ENCODE measurements around the gene SLCO2B1. TPM values are rescaled to one million over a fixed set of nuclear protein-coding genes. Genes with fewer than 3 reads are reported as not detected.

The SLCO2B1 gene
- total RNA-seq, 2 donors from 2014 or later, result 9.5 to 24.6 TPM

DNA sequence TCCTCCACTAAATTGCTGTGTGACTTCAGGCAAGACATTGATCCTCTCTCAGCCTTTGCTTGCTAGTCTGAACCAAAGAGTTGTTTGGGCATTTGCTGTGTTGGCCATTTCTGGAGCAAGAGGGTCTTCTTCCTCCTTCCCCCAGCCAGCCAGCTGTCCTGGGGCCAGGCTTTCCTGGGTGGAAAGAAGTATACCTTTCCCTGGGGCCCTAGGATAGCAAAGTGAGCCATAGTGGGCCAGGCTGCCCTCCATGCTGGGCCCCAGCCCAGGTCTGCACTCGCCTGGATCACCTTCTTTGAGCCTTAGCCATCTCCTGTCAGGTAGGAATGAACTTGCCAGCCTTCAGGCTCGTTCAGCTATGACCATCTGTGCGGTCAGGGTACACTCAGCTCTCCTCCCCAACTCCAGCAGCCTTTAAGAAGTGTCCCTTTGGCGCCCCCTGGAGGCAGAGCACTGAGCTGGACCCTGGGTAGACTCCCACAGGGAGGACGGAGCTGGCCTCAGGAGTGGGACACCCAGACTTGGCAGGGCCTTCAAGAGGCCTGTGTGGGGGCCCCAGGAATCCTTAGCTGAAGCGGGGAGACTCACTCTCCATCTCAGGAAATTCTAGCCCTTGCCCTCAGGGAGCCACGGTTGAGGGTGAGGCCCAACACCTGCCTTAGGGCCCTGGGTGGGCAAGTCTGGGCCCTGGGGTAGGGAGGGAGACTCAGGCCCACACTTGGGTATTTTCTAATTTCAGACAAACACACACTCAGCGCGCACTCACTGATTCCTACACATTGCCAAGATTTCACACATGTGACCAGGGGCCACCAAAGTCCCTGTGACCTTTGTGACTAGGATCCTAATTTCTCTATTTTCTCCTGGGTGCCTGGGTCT lies 54.0 kb downstream of the SLCO2B1 start:
- TF ChIP-seq, protein P1, sequence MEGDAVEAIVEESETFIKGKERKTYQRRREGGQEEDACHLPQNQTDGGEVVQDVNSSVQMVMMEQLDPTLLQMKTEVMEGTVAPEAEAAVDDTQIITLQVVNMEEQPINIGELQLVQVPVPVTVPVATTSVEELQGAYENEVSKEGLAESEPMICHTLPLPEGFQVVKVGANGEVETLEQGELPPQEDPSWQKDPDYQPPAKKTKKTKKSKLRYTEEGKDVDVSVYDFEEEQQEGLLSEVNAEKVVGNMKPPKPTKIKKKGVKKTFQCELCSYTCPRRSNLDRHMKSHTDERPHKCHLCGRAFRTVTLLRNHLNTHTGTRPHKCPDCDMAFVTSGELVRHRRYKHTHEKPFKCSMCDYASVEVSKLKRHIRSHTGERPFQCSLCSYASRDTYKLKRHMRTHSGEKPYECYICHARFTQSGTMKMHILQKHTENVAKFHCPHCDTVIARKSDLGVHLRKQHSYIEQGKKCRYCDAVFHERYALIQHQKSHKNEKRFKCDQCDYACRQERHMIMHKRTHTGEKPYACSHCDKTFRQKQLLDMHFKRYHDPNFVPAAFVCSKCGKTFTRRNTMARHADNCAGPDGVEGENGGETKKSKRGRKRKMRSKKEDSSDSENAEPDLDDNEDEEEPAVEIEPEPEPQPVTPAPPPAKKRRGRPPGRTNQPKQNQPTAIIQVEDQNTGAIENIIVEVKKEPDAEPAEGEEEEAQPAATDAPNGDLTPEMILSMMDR (IDR thresholded peaks at IDR 0.05), result peak; percentile 78 to 94
- Histone ChIP-seq H3K4me1 (peaks cover 0 to 6% of the 10 kb centered on the region in 2 donors), H3K27ac (no peak overlapping the region), H3K4me3 (no peak overlapping the region), H3K9me3 (no peaks in the 10 kb centered on the region), H3K36me3 (no peaks in the 10 kb centered on the region), H3K27me3 (no peaks in the 10 kb centered on the region)
- DNase-seq (ENCODE audit: low spot score), result peak; percentile 92

DNA sequence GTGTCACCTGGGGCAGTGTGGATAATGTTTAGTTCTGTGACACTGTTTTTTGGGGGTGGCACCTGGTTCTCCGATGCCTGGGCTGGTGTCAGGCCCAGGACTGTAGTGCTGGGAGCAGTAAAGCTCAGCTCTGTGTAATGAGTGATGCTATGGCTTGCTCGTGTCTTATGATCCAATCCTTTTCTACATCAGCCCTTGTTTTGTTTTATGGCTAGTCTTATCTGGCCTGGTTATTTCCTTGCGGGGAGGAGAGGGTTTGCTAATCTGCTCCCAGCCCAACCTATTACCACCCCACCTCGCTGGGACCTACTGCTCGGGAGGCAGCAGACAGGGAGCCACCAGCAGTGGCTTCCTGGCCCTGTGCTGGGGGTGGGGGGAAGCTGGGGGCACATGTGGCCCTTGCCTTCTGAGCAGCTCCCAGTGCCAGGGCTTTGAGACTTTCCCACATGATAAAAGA lies 54.7 kb downstream of the SLCO2B1 start:
- DNase-seq (ENCODE audit: low spot score), result no peak
- H3K27me3 ChIP-seq, result no peaks in the 10 kb centered on the region
- TF ChIP-seq, protein P1 (IDR thresholded peaks at IDR 0.05), result no peak
- H3K36me3 ChIP-seq, result no peaks in the 10 kb centered on the region
- H3K27ac ChIP-seq, result no peak overlapping the region
- H3K4me1 ChIP-seq, result no peaks in the 10 kb centered on the region
- no peak overlapping the region for H3K4me3 ChIP-seq
- no peaks in the 10 kb centered on the region for H3K9me3 ChIP-seq

DNA sequence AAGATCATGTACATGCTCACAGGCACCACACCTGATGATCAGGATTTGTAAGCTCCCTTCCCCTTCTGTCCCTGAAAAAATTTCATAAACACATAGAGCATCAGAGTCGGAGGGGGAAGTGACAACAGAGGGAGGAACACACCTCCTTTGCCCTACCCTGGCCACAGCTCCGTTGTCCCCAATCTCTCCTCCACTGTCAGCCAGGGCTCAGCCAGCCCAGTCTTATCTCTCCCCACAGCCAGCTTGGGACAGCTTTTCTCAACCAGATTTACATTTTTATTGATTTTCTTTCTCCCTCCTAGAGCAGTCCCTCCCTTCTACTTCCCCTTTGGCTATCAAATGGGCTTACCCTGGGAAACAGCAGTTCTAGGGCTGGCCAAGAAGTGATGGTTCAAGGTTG lies 57.5 kb downstream of the SLCO2B1 start:
- Histone ChIP-seq H3K9me3 (no peaks in the 10 kb centered on the region), H3K4me1 (no peaks in the 10 kb centered on the region), H3K36me3 (no peaks in the 10 kb centered on the region), H3K4me3 (no peak overlapping the region), H3K27me3 (no peaks in the 10 kb centered on the region), H3K27ac (no peak overlapping the region)
- no peak for DNase-seq (ENCODE audit: low spot score)
- TF ChIP-seq, protein P1 (IDR thresholded peaks at IDR 0.05), result no peak

DNA sequence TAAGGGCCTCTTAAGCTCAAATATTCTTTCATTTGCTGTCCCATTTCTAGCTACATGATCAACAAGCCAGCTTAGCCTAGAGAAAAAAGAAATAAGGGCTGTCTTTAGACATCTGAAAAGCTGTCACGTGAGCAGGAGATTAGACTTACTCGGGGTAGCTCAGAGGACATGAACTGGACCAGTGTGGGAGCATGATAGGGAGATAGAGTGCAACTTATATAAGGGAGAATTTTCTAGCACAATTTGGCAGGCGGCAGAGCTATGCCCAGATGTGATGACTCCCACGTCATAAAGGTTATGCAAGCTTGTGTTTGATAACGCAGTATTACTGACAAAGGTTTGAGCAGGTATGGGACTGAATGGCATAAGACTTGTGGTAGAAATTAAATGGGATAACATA lies 61.5 kb downstream of the SLCO2B1 start:
- Histone ChIP-seq H3K27me3 (peaks cover 0 to 4% of the 10 kb centered on the region in 2 donors), H3K9me3 (no peaks in the 10 kb centered on the region), H3K4me3 (no peak overlapping the region), H3K27ac (no peak overlapping the region), H3K36me3 (no peaks in the 10 kb centered on the region), H3K4me1 (no peaks in the 10 kb centered on the region)
- TF ChIP-seq, protein P1 (IDR thresholded peaks at IDR 0.05), result no peak
- no peak for DNase-seq (ENCODE audit: low spot score)

DNA sequence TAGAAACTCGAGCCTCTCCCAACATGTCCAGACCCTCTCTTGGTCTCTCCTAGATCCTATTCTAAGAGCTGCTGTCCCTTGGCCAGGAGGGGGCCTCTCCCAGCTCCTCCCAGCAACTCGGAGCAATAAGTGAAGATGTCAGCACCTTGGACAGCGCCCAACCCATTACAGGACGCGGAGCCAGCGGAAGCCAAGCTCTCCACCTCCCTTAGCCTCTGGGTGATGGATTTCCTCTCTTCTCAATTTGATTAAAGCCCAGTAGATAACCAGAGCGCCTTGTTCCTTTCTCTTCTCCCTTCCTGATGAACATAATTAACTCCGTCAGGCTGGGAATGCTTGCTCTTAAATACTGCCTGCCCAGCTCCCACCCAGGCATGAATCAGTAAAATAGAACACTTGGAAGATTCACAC lies 63.5 kb downstream of the SLCO2B1 start:
- H3K4me3 ChIP-seq, result no peak overlapping the region
- H3K27me3 ChIP-seq, result peaks cover 0 to 4% of the 10 kb centered on the region in 2 donors
- H3K27ac ChIP-seq, result no peak overlapping the region
- DNase-seq (ENCODE audit: low spot score), result no peak
- no peaks in the 10 kb centered on the region for H3K36me3 ChIP-seq
- H3K9me3 ChIP-seq, result no peaks in the 10 kb centered on the region
- TF ChIP-seq, protein P1 (IDR thresholded peaks at IDR 0.05), result peak in 1 of 2 donors; percentile 35
- H3K4me1 ChIP-seq, result no peaks in the 10 kb centered on the region
